ENCODE results near the gene MTG1.
A peak's percentile ranks its signal among the peaks of the same experiment; 100 is the strongest.
"Not testable (repeated sequence)": the region's sequence is repeated elsewhere in the genome, so short reads cannot be mapped to it uniquely, and the experiment has no call there.

Gene MTG1

DNA sequence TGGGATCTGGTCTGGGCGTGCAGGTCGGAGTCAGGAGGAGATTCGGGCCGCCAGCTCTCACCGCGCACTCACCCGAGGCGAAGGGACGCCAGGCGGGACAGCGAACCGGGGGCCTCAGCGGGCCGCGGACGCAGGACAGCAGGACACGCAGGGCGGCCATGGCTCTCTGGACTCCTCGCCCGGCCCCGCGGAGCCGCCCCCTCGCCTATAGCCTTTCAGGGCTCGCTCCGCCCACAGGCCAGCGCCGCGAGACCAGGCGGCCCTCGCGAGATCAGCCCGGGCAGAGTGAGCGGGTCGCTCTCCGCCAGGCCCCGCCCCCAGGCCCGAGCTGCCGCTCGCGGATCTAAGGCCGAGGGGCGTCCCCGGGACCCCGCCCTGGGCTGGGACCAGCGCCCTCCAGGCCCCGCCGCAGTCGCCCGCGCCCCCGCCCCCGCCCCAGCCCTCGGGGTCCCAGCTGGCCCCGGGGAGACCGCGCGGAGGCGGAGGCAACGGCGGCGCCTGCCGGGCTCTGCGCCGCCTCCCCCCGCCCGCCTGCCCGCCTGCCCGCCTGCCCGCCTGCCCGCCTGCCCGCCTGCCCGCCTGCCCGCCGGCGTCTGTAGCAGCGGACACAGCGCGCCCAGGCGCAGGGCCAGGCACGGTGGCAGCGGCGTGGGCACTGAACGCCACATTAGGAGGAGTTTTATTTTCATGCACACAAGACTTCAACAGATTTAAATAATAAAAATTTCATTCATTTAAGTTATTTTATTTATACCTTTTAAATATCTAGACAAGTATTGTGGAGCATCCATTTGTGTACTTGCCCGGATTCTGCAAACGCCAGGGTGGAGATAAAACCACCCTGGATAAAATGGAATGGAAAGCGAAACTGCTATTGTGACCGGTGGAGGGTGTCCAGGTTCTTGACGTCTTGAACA, 20.5 kb upstream of the MTG1 start, which contains the start of gene ECHS1:
Gene ECHS1 (minus strand): TSS at position 181 of the 917 bp plus-strand sequence. CDS start 21 bp downstream, at position 160.
- TF ChIP-seq CTCF (IDR thresholded peaks at IDR 0.05; ENCODE audit: borderline replicate concordance, control extremely low read depth, extremely low read depth, insufficient read depth, missing control alignments), result no peak
- in situ Hi-C loops (cut with MboI; ENCODE audit: low sequenced_read_pairs, unreplicated experiment), result no loop called here
- peak; percentile 100 for DNase-seq (ENCODE audit: low spot score)

- in situ Hi-C loops (cut with MboI; ENCODE audit: low sequenced_read_pairs, unreplicated experiment), result no loop called here
- no peak for TF ChIP-seq CTCF (IDR thresholded peaks at IDR 0.05; ENCODE audit: borderline replicate concordance, control extremely low read depth, extremely low read depth, insufficient read depth, missing control alignments)
Measured at GRCh38 chr10:133375357-133376115, 18.4 kb upstream of the MTG1 start.

GRCh38 chr10:133376183-133376582, 17.8 kb upstream of the MTG1 start:
- DNase-seq (ENCODE audit: low spot score); in situ Hi-C loops (cut with MboI; ENCODE audit: low sequenced_read_pairs, unreplicated experiment): not testable (repeated sequence)

More at GRCh38 chr10:133375357-133376115, 18.4 kb upstream of the MTG1 start:
- no peak for DNase-seq (ENCODE audit: low spot score)

DNA sequence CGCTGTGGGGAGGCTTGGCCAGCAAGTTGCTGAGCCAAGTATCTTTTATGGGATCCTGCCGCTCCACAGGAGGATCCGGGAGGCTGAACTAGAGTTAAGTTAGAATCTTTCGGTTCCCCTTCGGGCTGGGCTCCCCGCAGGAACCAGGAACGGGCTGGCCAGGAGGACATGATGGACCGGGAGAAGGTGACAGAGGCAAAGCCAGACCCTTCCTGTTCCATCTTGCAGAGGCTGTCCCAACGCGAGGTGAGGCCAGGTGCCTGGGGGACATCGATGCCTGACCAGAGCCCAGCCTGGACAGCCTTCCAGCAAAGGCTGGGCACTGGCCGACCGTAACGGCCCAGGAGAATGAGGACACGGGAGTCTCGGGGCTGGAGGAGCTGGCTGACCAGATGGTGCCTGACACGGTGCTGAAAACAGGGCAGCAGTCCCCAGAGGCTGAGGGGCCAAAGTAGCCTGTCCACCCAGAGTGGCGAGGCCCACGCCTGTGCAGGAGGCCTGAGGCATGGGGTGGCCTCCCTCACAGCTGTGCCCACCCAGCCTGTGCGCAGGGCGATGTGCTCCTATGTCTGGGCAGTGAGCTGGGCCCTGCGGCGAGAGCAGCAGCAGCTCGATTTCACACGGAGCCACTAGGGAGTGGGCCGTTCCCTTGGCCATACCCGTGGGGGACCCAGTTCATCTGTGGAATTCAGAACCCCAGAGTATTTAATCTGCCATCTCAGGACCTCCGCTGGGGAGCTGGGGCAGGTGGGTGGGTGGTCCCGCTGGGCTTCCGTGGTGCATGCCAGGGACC, 16.7 kb upstream of the MTG1 start:
- in situ Hi-C loops (cut with MboI; ENCODE audit: low sequenced_read_pairs, unreplicated experiment), result no loop called here
- no peak for DNase-seq (ENCODE audit: low spot score)
- TF ChIP-seq CTCF (IDR thresholded peaks at IDR 0.05; ENCODE audit: borderline replicate concordance, control extremely low read depth, extremely low read depth, insufficient read depth, missing control alignments), result no peak

DNA sequence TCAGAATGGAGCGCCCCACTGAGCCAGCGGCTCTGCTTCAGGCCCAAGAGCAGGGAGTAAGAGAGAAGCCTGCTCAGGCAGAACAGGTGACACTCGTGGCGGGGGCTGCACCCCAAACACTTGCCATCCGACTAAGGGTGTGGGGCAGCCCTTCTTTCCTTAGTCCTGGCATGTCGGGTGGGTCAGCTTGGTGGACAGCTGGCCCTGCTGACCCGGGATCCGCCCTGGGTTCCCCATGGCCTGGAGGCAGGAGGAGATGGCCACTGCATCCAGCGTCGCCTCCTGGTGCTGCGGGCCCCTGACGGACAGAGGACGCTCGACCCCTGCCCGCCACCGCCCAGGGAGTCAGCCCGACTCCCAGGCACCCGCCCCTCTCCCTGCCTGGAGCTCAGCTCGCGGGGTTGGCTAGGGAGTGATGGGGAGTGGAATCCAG, 16.1 kb upstream of the MTG1 start:
- no peak for DNase-seq (ENCODE audit: low spot score)
- TF ChIP-seq CTCF (IDR thresholded peaks at IDR 0.05; ENCODE audit: borderline replicate concordance, control extremely low read depth, extremely low read depth, insufficient read depth, missing control alignments), result no peak
- in situ Hi-C loops (cut with MboI; ENCODE audit: low sequenced_read_pairs, unreplicated experiment), result no loop called here

GRCh38 chr10:133378251-133379096, 15.5 kb upstream of the MTG1 start:
- DNase-seq (ENCODE audit: low spot score), result peak; percentile 77
- no peak for TF ChIP-seq CTCF (IDR thresholded peaks at IDR 0.05; ENCODE audit: borderline replicate concordance, control extremely low read depth, extremely low read depth, insufficient read depth, missing control alignments)

More at GRCh38 chr10:133378251-133379096, 15.5 kb upstream of the MTG1 start:
- in situ Hi-C loops (cut with MboI; ENCODE audit: low sequenced_read_pairs, unreplicated experiment), result no loop called here
